Breast epithelium (tissue), 3 donors: ENCODE measurements around the gene LIPT2.

Experiments
- CTCF ChIP-seq, 3 donors: fragments of 450-650 bp; IDR thresholded peaks; one replicate each; pipeline ENCODE4 v1.5.1; 2016 to 2017; ENCODE audit warnings: antibody characterized with exemption in 3 of 3, mild to moderate bottlenecking in 3 of 3, moderate library complexity in 3 of 3
- POLR2A ChIP-seq: fragments of 450-650 bp; IDR thresholded peaks from one replicate; pipeline ENCODE4 v1.6.1; 2016; ENCODE audit warnings: antibody characterized with exemption, mild to moderate bottlenecking, moderate library complexity
- POLR2AphosphoS5 ChIP-seq, 3 donors: sonication (generic); formaldehyde crosslinking; IDR thresholded peaks; one replicate each; pipeline ENCODE4 v1.6.1; 2017; ENCODE audit warnings: antibody characterized with exemption in 3 of 3

- TF ChIP-seq CTCF (IDR thresholded peaks at IDR 0.05) (no peak), POLR2A (no peak), POLR2AphosphoS5 (IDR thresholded peaks at IDR 0.05) (no peak)
These were observed 31.0 kb upstream of the LIPT2 start for GRCh38 chr11:74524501-74524900.
